Keratinocyte (primary cell): Measurements from ENCODE around the gene CARD6. TPM values are rescaled to one million over a fixed set of nuclear protein-coding genes. Genes with fewer than 3 reads are reported as not detected.

Source experiments
- DNase-seq: peaks from one replicate; pipeline ENCODE4 v3.0.0-alpha.2; 2011; ENCODE audit warnings: low read depth, missing footprints, low spot score
- FAIRE-seq: peaks from 2 replicates; lab custom pipeline; 2011; peaks lifted over from hg19 to GRCh38; lab: Jason Lieb, UNC
- H2AFZ ChIP-seq: 2 replicates; pipeline ENCODE4 v1.6.0; 2012; ENCODE audit warnings: low read length, control low read depth, inconsistent platforms; ENCODE audit not compliant: control insufficient read depth
- H3K27ac ChIP-seq: 2 replicates; pipeline ENCODE4 v1.5.1; 2011; ENCODE audit warnings: low read length; ENCODE audit not compliant: control insufficient read depth, insufficient read depth
- H3K27me3 ChIP-seq: 3 replicates; pipeline ENCODE4 v1.6.0; 2011; ENCODE audit warnings: low read length; ENCODE audit not compliant: control insufficient read depth, insufficient read depth; ENCODE audit errors: extremely low read depth
- H3K36me3 ChIP-seq, 2 experiments: 2 replicates in 1 of 2; 3 replicates in 1 of 2; pipeline ENCODE4 v1.5.1; 2011; ENCODE audit warnings: low read length in 2 of 2, mild to moderate bottlenecking in 1 of 2; ENCODE audit not compliant: control insufficient read depth in 2 of 2, insufficient read depth in 2 of 2; ENCODE audit errors: extremely low read depth in 1 of 2
- H3K4me1 ChIP-seq: 3 replicates; pipeline ENCODE4 v1.5.1; 2011; ENCODE audit warnings: low read length; ENCODE audit not compliant: control insufficient read depth, insufficient read depth; ENCODE audit errors: extremely low read depth
- H3K4me2 ChIP-seq: 3 replicates; pipeline ENCODE4 v1.6.0; 2011; ENCODE audit warnings: low read depth, low read length; ENCODE audit not compliant: control insufficient read depth, insufficient read depth; ENCODE audit errors: extremely low read depth
- H3K4me3 ChIP-seq, 3 experiments: fragments of 200-600 bp in 1 of 3; sonication (generic) in 1 of 3; 2 replicates in 2 of 3; 3 replicates in 1 of 3; pipeline ENCODE4 v1.5.1; 2011 to 2016; ENCODE audit warnings: low read length in 3 of 3, mild to moderate bottlenecking in 3 of 3, control low read depth in 2 of 3, inconsistent platforms in 1 of 3, low read depth in 1 of 3, mixed read lengths in 1 of 3, mixed run types in 1 of 3, moderate library complexity in 1 of 3; ENCODE audit not compliant: control insufficient read depth in 2 of 3, insufficient read depth in 2 of 3; ENCODE audit errors: extremely low read depth in 1 of 3
- H3K79me2 ChIP-seq: 2 replicates; pipeline ENCODE4 v1.6.0; 2012; ENCODE audit warnings: low read length; ENCODE audit not compliant: control insufficient read depth, insufficient read depth
- H3K9ac ChIP-seq: 3 replicates; pipeline ENCODE4 v1.6.0; 2011; ENCODE audit warnings: low read length; ENCODE audit not compliant: control insufficient read depth, insufficient read depth; ENCODE audit errors: extremely low read depth
- H3K9me1 ChIP-seq: 3 replicates; pipeline ENCODE4 v1.6.0; 2011; ENCODE audit warnings: low read length; ENCODE audit not compliant: control insufficient read depth, insufficient read depth; ENCODE audit errors: extremely low read depth
- H3K9me3 ChIP-seq: 2 replicates; pipeline ENCODE4 v1.5.1; 2012; ENCODE audit warnings: low read depth, low read length; ENCODE audit not compliant: control insufficient read depth
- H4K20me1 ChIP-seq: 3 replicates; pipeline ENCODE4 v1.6.0; 2011; ENCODE audit warnings: low read length; ENCODE audit not compliant: control insufficient read depth, insufficient read depth; ENCODE audit errors: extremely low read depth
- EZH2 ChIP-seq: IDR thresholded peaks from one replicate; pipeline ENCODE4 v1.6.1; 2012; ENCODE audit warnings: inconsistent platforms, mild to moderate bottlenecking, low read length, moderate library complexity
- dilution Hi-C: fragments of 300-500 bp; cut with MboI; formaldehyde crosslinking; loops from one replicate; pipeline ENCODE4 v1.7.0; 2020; ENCODE audit warnings: low sequenced_read_pairs; ENCODE audit not compliant: extremely low pct_ligation_motif_present
- polyA plus RNA-seq, 5 experiments: library from polyadenylated mRNA; depleted of rRNA in 3 of 5; stranded (reverse) in 3 of 5; stranded (forward) in 1 of 5; unstranded in 1 of 5; fragments of >200 nt; gene quantifications; 1 replicate in 1 of 5; 2 replicates in 3 of 5; 3 replicates in 1 of 5; pipeline versions ENCODE4 v1.2.1 to v1.2.3, GENCODE V29; 2011 to 2012; ENCODE audit warnings: missing spikeins in 2 of 5, low read depth in 1 of 5, low replicate concordance in 1 of 5
- TF ChIP-seq, protein P1 (sequence below), 3 experiments: IDR thresholded peaks in 1 of 3; conservative IDR thresholded peaks in 1 of 3; optimal IDR thresholded peaks in 1 of 3; 2 replicates in 2 of 3; 3 replicates in 1 of 3; pipeline versions ENCODE3 to v1.5.1; 2011; ENCODE audit warnings: low read length in 3 of 3, mild to moderate bottlenecking in 3 of 3, moderate library complexity in 2 of 3, control low read depth in 1 of 3, inconsistent platforms in 1 of 3; ENCODE audit not compliant: insufficient read depth in 2 of 3; ENCODE audit errors: extremely low read depth in 1 of 3

CARD6 gene
- polyA plus RNA-seq, 1 donor (not counting 4 experiments of a cell fraction or from before 2014, with no cell fraction given): 4.4 TPM

GRCh38 chr5:40829748-40830533, 11.2 kb upstream of the CARD6 start:
- peaks cover 53% of the 10 kb centered on the region for H4K20me1 ChIP-seq
- H3K9me3 ChIP-seq: no peaks in the 10 kb centered on the region
- peaks cover 20% of the 10 kb centered on the region for H3K4me1 ChIP-seq
- no peak for TF ChIP-seq EZH2
- TF ChIP-seq, protein P1, sequence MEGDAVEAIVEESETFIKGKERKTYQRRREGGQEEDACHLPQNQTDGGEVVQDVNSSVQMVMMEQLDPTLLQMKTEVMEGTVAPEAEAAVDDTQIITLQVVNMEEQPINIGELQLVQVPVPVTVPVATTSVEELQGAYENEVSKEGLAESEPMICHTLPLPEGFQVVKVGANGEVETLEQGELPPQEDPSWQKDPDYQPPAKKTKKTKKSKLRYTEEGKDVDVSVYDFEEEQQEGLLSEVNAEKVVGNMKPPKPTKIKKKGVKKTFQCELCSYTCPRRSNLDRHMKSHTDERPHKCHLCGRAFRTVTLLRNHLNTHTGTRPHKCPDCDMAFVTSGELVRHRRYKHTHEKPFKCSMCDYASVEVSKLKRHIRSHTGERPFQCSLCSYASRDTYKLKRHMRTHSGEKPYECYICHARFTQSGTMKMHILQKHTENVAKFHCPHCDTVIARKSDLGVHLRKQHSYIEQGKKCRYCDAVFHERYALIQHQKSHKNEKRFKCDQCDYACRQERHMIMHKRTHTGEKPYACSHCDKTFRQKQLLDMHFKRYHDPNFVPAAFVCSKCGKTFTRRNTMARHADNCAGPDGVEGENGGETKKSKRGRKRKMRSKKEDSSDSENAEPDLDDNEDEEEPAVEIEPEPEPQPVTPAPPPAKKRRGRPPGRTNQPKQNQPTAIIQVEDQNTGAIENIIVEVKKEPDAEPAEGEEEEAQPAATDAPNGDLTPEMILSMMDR (optimal IDR thresholded peaks at IDR 0.05 in 1 of 3, IDR thresholded peaks at IDR 0.05 in 1 of 3, conservative IDR thresholded peaks at IDR 0.05 in 1 of 3; ENCODE audit: extremely low read depth in 1 of 3, insufficient read depth in 2 of 3, low read length in 3 of 3): no peak
- H3K79me2 ChIP-seq: peaks cover 64% of the 10 kb centered on the region
- FAIRE-seq: no peak
- no peaks in the 10 kb centered on the region for H3K27me3 ChIP-seq
- no peak overlapping the region for H3K4me2 ChIP-seq
- no peak overlapping the region for H3K4me3 ChIP-seq
- H3K9me1 ChIP-seq: peaks cover 8% of the 10 kb centered on the region
- H2AFZ ChIP-seq: no peak overlapping the region
- DNase-seq: no peak
- H3K9ac ChIP-seq: no peak overlapping the region
- dilution Hi-C loops: no loop called here
- H3K36me3 ChIP-seq: peaks cover 47 to 75% of the 10 kb centered on the region in 2 experiments
- no peak overlapping the region for H3K27ac ChIP-seq

GRCh38 chr5:40831346-40832210, 9.6 kb upstream of the CARD6 start:
- Histone ChIP-seq H3K27ac (peak overlapping the region; percentile 44), H3K9ac (no peak overlapping the region), H3K27me3 (no peaks in the 10 kb centered on the region), H3K4me3 (no peak overlapping the region), H3K79me2 (peaks cover 65% of the 10 kb centered on the region), H2AFZ (no peak overlapping the region), H3K4me1 (peaks cover 26% of the 10 kb centered on the region), H3K9me1 (peaks cover 5% of the 10 kb centered on the region), H3K9me3 (no peaks in the 10 kb centered on the region), H4K20me1 (peaks cover 49% of the 10 kb centered on the region), H3K4me2 (peak overlapping the region; percentile 31), H3K36me3 (peaks cover 44 to 72% of the 10 kb centered on the region in 2 experiments)
- FAIRE-seq: no peak
- no peak for DNase-seq
- dilution Hi-C loops: no loop called here
- no peak for TF ChIP-seq EZH2
- TF ChIP-seq, protein P1 (optimal IDR thresholded peaks at IDR 0.05 in 1 of 3, IDR thresholded peaks at IDR 0.05 in 1 of 3, conservative IDR thresholded peaks at IDR 0.05 in 1 of 3; ENCODE audit: extremely low read depth in 1 of 3, insufficient read depth in 2 of 3, low read length in 3 of 3): no peak
